GM18505 (cell line): ENCODE data around the gene SCN4A.
"Not testable (repeated sequence)": the region's sequence is repeated elsewhere in the genome, so short reads cannot be mapped to it uniquely, and the experiment has no call there.

Source experiments
- ATAC-seq: cut with Tn5 transposase; IDR thresholded peaks from one replicate; pipeline ENCODE4 v1.9.1; 2021; ENCODE audit not compliant: unreplicated experiment
- POLR2A ChIP-seq: IDR thresholded peaks from 4 replicates; pipeline ENCODE4 v1.6.1; 2011; ENCODE audit warnings: borderline replicate concordance; ENCODE audit not compliant: insufficient read depth, insufficient read length; ENCODE audit errors: extremely low read depth

SCN4A gene

DNA sequence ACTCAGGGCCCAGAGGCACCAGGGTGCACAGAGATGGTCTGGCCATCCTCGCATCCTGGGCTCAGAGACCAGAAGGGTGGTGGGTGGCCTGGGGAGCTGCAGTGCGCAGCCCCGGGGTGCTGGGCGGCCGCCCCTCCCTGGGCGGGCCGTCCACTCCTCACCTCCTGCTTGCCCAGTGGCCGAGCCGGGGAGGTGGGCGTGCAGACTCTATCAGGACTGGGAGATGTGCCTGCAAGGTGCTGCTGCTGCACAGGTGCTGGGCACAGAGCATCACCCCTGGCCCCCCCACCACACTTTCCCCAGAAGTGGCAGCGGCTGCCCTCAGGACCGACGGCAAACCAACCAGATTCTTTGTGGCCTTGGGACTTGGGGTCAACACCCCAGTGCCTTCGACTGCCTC lies at the start of gene SCN4A:
TSS of gene SCN4A (minus strand) at position 123 of the 400 bp plus-strand sequence. CDS start at position 46, 77 bp downstream.
- ATAC-seq: no peak
- TF ChIP-seq POLR2A: no peak

DNA sequence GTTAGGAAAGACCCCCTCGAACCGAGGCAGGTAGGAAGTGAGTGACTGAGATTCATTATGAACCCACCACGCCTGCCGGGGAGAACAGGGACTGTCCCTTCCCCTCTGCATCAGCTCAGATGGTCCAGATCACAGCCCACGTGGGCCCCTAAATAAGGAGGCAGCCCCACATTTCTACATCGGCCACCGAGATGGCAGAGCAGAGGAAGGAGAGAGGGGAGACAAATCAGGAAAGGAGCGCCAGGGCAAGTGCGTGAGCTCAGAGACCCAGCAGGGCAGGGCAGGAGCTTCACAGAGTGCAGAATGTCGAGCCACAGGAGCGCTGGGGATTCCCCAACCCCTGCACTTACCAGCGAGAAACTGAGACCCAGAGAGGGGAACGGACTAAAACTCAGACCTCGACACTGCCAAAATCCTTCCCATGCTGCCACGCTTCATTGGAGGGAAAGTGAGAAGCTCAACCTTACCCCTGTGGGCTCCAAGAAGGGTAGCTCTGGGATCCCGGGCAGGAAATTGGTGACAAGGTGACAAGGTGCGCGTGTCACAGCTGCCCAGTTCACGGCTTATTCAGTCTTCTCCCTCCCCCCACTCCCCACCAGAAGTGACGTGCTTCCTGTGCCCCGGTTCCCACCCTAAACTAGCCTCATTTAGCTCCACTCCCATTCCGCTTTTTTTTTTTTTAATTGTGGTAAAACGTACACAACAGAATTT lies 47.5 kb upstream of the SCN4A start, which contains the start of gene ICAM2:
TSS of gene ICAM2 (minus strand) at position 578 of the 711 bp plus-strand sequence. CDS start 13,942 bp downstream, outside the sequence.
- peak; percentile 56 for ATAC-seq
- peak; percentile 81 for TF ChIP-seq POLR2A

DNA sequence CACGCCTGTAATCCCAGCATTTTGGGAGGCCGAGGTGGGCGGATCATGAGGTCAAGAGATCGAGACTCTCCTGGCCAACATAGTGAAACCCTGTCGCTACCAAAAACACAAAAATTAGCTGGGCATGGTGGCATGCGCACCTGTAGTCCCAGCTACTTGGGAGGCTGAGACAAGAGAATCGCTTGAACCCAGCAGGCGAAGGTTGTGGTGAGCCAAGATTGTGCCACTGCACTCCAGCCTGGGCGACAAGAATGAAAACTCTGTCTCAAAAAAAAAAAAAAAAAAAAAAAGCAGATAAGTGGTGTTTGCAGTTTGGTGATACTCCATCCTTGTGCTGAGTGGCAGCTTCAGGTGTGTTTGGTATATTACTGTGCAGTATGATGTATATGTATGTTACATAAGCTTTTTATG lies 46.8 kb upstream of the SCN4A start:
- not testable (repeated sequence) for ATAC-seq

DNA sequence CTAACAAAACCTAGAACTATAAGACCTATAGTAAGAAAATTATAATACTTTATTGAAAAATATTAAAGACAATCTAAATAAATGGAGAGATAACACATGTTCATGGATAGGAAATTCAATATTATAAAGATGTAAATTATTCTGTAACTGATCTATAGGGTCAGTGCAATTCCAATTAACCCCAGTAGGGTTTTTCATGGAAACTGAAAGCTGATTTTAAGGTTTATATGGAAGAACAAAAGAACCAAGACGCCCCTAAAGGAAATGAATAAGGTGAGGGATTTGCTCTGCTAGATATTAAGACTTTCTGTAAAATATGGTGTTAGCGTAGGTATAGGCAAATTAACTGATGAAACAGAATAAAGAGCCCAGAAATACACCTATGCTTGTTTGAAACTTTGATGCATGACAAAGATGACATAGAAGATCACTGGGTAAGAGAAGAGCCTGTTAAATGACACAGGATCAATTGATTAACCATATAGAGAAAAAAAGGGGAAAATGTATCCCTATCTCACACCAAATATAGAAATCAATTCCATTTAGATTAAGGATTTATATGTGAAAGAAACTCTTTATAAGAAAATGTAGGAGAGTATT lies 44.8 kb upstream of the SCN4A start:
- TF ChIP-seq POLR2A: no peak
- ATAC-seq: no peak

DNA sequence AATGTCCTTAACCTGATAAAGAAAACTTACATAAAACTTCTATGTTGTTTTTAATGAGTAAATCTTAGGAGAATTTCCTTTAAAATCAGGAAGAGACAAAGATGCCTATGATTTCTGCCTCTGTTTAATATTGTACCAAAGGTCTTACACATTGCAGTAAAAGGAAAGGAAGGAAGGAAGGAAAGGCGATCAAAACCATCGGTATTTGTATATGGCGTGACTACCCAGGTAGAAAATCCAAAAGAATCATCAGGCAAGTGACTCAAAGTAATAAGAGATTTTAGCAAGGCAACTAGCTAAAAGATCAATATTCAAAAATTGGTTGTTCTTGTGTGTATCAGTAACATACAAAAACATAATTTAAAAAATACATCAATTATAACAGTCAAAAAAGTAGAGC lies 44.3 kb upstream of the SCN4A start:
- TF ChIP-seq POLR2A: no peak
- no peak for ATAC-seq

DNA sequence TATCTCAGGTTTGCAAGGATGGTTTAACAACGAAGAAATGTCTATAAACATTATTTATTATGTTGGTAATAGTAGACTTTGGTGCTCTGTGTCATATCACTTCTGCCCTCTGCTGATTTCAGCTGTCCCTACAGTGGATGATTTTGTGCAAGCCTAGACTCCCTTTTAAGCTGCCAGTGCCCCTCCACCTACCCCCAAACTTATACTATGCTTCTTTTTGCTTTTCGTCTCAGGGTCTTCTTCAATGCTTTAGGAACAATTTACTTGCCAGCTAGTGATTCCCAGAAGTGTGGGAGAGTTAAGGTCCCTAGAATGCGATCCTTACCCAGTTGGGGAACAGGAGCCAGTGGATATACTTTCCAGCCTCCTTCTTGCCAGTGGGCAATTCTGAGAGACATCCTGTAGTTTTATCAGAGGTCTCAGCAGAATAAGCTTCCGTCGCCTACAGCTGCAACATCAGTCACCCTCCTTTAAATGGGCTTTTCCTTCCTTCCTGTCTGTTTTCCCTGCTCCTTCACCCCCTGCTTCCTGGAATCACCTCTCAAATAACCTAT lies 43.6 kb upstream of the SCN4A start:
- no peak for TF ChIP-seq POLR2A
- no peak for ATAC-seq

DNA sequence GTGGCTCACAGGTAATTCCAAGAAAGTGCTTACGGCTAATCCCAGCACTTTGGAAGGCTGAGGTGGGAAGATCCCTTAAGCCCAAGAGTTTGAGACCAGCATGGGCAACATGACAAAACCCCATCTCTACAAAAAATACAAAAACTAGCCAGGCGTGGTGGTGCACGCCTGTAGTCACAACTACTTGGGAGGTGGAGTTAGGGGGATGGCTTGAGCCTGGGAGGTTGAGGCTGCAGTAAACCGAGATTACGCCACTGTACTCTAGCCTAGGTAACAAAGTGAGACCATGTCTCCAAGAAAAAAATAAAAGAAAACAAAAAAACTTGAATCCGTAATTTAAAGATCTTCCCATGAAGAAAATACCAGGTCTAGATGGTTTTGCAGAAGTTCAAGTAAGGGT lies 42.7 kb upstream of the SCN4A start:
- no peak for TF ChIP-seq POLR2A
- ATAC-seq: no peak

DNA sequence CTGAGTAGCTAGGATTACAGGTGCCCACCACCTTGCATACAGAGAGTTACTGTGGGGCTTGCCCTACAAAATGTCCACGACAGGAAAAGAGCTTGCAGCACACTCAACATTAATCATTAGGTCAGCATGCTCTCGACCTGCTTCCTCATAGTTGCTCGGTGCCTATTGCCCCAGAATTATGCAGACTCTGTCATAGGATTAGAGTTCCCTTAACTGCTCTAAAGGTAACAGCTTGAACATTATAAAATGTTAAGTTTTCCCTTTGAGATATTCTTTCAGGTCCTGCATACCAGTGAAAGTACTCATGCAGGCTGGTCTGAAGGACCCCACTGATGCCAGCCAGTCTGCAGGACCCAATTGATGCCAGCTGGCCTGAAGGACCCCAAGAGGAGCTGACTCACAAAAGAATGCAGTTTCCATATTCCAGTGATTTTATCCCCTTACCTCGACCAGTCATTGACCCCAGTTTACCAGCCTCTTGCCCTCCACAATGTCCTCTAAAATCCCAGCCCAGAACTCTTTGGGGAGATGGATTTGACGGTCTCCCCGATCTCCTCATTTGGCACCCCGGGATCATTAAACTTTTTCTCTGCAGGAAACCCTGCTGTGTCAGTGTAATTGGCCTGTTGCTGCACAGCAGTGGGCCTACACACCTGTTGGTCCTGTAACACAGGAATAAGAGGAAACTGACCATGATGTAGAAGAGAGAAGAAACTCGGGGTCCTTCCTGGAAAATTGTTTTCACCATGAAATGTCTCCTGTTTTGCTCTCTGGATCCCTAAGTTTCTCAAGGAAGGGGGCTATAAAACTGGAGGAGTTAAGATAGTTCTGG lies 37.1 kb upstream of the SCN4A start:
- TF ChIP-seq POLR2A: no peak
- no peak for ATAC-seq

DNA sequence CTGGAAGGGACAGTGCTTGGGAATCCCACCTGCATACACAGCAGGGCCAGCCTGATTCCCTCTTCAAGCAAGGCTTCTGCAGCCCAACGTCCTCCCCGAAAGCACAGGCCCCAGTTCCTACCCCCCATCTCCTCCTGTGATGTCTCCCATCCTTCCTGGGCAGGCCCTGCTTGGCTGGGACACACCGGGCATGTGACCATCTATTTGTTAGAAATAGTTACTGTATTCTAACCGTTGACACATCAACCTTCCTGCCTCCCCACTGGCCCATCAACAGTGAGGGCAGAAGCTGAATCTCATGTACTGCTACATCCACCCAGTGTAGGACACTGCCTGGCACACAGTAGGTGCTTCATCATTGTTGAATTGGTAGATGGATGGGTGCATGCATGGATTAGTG lies 36.1 kb upstream of the SCN4A start:
- no peak for ATAC-seq
- TF ChIP-seq POLR2A: no peak

DNA sequence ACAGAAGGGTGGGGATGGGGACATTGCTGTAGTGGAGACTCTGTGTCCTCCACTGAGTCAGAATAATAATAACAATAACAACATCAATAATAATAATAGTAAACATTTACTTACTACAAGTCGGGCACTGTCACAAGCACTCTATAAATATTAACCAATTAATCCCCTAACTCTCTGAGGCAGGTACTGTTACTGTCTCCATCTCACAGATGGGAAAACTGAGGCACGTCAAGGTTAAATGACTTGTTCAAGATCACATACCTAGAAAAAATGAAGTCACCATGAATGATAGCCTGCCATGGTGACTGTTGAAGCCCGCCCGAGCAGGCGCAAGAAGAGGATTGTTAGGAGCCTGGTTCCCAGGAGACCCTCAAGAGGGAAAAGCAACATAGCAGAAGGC lies 35.6 kb upstream of the SCN4A start:
- no peak for TF ChIP-seq POLR2A

DNA sequence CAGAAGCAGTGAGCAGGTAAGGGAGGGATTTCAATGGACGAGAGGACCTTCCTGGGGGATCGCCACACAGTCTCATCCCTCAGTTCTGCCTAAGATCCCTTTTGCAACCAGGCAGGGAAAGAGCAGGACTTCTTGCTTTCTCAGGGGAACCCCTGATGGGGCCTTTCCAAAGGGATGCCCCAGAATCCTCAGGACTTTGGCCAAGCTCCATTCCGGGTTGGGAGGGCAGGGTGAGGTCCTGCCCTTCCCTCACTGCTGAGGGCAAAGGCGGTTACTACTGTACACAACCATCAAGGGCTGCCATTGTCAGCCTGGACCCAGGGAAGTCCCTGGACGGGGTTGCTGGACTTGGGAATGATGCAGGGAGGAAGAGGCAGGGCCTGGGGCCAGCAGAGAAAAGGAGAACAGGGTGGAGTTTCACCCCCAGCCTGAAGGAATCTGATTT lies 35.1 kb upstream of the SCN4A start:
- ATAC-seq: no peak
- TF ChIP-seq POLR2A: no peak

More for the DNA sequence above, 35.6 kb upstream of the SCN4A start:
- ATAC-seq: no peak

DNA sequence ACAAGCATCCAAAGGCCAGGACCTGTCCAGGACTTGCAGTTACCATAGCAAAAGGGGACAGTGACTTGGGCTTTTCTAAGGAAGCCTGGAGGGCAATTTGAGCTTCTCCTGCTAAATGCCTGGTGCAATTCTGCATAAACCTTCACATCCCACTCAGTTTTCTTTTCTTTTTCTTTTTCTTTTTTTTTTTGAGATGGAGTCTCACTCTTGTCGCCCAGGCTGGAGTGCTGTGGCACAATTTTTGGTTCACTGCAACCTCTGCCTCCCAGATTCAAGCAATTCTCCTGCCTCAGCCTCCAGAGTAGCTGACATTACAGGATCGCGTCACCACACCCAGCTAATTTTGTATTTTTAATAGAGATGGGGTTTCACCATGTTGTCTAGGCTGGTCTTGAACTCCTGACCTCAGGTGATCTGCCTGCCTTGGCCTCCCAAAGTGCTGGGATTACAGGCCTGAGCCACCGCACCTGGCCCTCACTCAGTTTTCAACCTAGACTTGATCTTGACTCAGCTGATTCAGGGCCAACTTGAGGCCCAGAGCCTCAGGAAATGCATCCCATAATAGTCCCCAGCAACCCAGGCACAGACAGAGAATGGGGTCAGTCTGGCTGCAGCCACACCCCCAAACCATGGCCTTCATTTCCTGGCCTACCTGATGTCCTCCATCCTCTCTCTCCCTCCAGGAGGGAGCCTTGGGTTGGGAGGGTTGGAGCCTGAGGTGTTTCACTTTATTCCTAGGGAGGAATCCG lies 34.5 kb upstream of the SCN4A start:
- not testable (repeated sequence) for ATAC-seq
